ENCODE data around the gene OGFOD3.

GRCh38 chr17:82373731-82374625, 44.4 kb downstream of the OGFOD3 start:
- TF ChIP-seq CTCF (IDR thresholded peaks at IDR 0.05) (no peak), ZFX (IDR thresholded peaks at IDR 0.05; ENCODE audit: borderline replicate concordance) (no peak)

All from 22Rv1 (cell line).